ENCODE measurements around the gene DUS1L. TPM values are rescaled to one million over a fixed set of nuclear protein-coding genes. Genes with fewer than 3 reads are reported as not detected.

DUS1L gene
- total RNA-seq, 1 donor = 56.1 TPM

- H3K4me3 ChIP-seq (ENCODE audit: low read depth, low read length) = no peak overlapping the region
- no peak for DNase-seq (ENCODE audit: low read depth)
- no peak for TF ChIP-seq CTCF (IDR thresholded peaks at IDR 0.05; ENCODE audit: insufficient read depth, low read depth, low read length)
Measured at GRCh38 chr17:82034371-82035011, 31.1 kb downstream of the DUS1L start.

GRCh38 chr17:82033359-82034085 is 32.1 kb downstream of the DUS1L start:
- DNase-seq (ENCODE audit: low read depth) = no peak
- no peak overlapping the region for H3K4me3 ChIP-seq (ENCODE audit: low read depth, low read length)
- no peak for TF ChIP-seq CTCF (IDR thresholded peaks at IDR 0.05; ENCODE audit: insufficient read depth, low read depth, low read length)

- no peak for TF ChIP-seq CTCF (IDR thresholded peaks at IDR 0.05; ENCODE audit: insufficient read depth, low read depth, low read length)
- no peak for DNase-seq (ENCODE audit: low read depth)
- peak overlapping the region; percentile 60 for H3K4me3 ChIP-seq (ENCODE audit: low read depth, low read length)
Measured at GRCh38 chr17:82031885-82032627, 33.5 kb downstream of the DUS1L start.

- peak; percentile 33 for DNase-seq (ENCODE audit: low read depth)
- TF ChIP-seq CTCF (IDR thresholded peaks at IDR 0.05; ENCODE audit: insufficient read depth, low read depth, low read length) = no peak
Measured at GRCh38 chr17:82031303-82031884, 34.2 kb downstream of the DUS1L start, which contains the start of gene RAC3. Gene RAC3 (plus strand): TSS chr17:82031678. CDS start chr17:82031762, 84 bp downstream.

GRCh38 chr17:82030470-82031302 is 34.9 kb downstream of the DUS1L start:
- H3K4me3 ChIP-seq (ENCODE audit: low read depth, low read length) = peak overlapping the region; percentile 65
- TF ChIP-seq CTCF (IDR thresholded peaks at IDR 0.05; ENCODE audit: insufficient read depth, low read depth, low read length) = peak; percentile 50

More at GRCh38 chr17:82031303-82031884, 34.2 kb downstream of the DUS1L start, which contains the start of gene RAC3:
- peak within 1 kb of the TSS; percentile 65 for H3K4me3 ChIP-seq (ENCODE audit: low read depth, low read length)

GRCh38 chr17:82029990-82030469 is 35.6 kb downstream of the DUS1L start:
- no peak overlapping the region for H3K4me3 ChIP-seq (ENCODE audit: low read depth, low read length)
- no peak for DNase-seq (ENCODE audit: low read depth)
- TF ChIP-seq CTCF (IDR thresholded peaks at IDR 0.05; ENCODE audit: insufficient read depth, low read depth, low read length) = no peak

More at GRCh38 chr17:82030470-82031302, 34.9 kb downstream of the DUS1L start:
- DNase-seq (ENCODE audit: low read depth) = peak; percentile 86
